RWPE1 (cell line): ENCODE results near the gene NOP10.

ENCODE experiments used
- CTCF ChIA-PET: fragments of 350-600 bp; sonication (Branson Sonifier 250); formaldehyde crosslinking; extraction: SDS; loops from one replicate; lab custom pipeline; 2021; lab: Yijun Ruan, JAX
- POLR2A ChIA-PET: fragments of 400-600 bp; formaldehyde crosslinking; extraction: SDS; loops from one replicate; lab custom pipeline; 2020; ENCODE audit warnings: antibody characterized with exemption; ENCODE audit not compliant: low non-redundant PET; lab: Yijun Ruan, JAX
- DNase-seq: peaks from one replicate; pipeline ENCODE4 v3.0.0; 2012; ENCODE audit warnings: low spot score
- H3K27ac ChIP-seq: fragments of 450-650 bp; 2 replicates; pipeline ENCODE4 v1.5.1; 2017
- TF ChIP-seq, protein P1 (sequence below): fragments of 450-650 bp; conservative IDR thresholded peaks from 2 replicates; pipeline ENCODE4 v1.5.1; 2017; ENCODE audit warnings: low read depth, mild to moderate bottlenecking

NOP10 gene

DNA sequence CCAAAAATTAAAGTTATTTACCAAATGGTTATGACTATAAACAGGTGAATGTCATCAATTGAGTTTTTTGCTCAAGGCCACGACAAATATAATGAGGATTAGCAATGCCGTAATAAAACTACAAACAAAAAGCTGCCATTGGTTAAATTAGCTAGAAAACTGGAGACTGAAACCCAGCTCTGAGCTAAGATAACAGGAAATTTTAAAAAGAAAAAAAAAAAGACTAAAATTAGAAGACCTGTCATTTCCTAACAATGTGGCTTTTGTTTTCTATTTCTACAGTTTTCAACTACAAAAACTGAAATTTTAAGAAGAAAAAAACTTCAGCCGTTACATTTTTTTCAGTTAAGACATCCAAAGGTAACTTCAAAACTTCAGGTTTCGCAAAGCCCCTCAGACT is 15.0 kb downstream of the NOP10 start:
- no peak overlapping the region for H3K27ac ChIP-seq
- CTCF ChIA-PET = interaction anchor here (0.8 kb wide), 1 partner anchor 227 kb away, joined by 3 read pairs; no protein-coding TSS in a partner anchor

DNA sequence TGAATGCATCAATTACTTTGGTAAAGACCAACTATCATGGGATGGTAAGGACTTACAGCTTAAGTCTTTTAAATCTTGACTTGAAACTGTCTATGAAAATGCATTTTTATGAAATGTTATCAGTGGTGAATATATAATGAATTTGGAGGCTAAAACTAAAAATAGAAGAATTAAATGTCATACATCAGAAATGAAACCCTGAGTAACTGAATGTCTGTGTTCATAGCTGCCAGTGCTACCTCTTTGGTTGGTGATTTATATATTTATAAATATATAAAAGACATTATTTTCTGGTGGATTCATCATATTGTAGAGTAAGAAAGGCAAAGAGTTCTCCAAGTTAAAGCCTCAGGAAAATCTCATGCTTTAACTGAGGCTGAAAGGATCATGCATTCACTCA is 17.6 kb downstream of the NOP10 start:
- CTCF ChIA-PET = interaction anchor here (0.6 to 0.7 kb wide), 2 partner anchors 43 to 559 kb away, joined by 3 to 5 read pairs; no protein-coding TSS in a partner anchor
- DNase-seq = no peak

More for the DNA sequence above, 15.0 kb downstream of the NOP10 start:
- TF ChIP-seq, protein P1, sequence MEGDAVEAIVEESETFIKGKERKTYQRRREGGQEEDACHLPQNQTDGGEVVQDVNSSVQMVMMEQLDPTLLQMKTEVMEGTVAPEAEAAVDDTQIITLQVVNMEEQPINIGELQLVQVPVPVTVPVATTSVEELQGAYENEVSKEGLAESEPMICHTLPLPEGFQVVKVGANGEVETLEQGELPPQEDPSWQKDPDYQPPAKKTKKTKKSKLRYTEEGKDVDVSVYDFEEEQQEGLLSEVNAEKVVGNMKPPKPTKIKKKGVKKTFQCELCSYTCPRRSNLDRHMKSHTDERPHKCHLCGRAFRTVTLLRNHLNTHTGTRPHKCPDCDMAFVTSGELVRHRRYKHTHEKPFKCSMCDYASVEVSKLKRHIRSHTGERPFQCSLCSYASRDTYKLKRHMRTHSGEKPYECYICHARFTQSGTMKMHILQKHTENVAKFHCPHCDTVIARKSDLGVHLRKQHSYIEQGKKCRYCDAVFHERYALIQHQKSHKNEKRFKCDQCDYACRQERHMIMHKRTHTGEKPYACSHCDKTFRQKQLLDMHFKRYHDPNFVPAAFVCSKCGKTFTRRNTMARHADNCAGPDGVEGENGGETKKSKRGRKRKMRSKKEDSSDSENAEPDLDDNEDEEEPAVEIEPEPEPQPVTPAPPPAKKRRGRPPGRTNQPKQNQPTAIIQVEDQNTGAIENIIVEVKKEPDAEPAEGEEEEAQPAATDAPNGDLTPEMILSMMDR = no peak
- DNase-seq = no peak
- POLR2A ChIA-PET = no interaction called here

DNA sequence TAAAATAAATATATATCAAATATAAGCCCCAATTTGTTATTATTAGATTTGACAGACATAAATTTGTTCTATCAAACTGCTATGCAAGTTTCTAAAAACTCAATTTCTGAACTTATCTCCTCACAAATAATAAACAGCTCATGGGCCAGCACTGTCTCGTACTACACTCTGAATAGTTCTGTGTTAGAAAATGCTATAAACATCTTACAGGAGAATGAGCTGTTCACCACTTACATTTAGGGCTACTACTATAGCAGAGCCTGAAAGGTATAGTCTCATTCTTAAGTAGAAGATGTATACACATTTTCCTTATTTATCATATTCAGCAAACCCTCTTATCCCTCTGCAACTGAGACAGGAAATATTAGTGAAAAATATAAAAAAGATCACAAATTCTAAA is 18.0 kb downstream of the NOP10 start:
- no peak overlapping the region for H3K27ac ChIP-seq
- DNase-seq = no peak
- TF ChIP-seq, protein P1 = no peak
- POLR2A ChIA-PET = no interaction called here
- CTCF ChIA-PET = interaction anchor here (0.7 to 1.0 kb wide), 2 partner anchors 43 kb away, joined by 3 to 5 read pairs; no protein-coding TSS in a partner anchor

More for the DNA sequence above, 17.6 kb downstream of the NOP10 start:
- no peak overlapping the region for H3K27ac ChIP-seq
- POLR2A ChIA-PET = no interaction called here
- TF ChIP-seq, protein P1 = no peak

DNA sequence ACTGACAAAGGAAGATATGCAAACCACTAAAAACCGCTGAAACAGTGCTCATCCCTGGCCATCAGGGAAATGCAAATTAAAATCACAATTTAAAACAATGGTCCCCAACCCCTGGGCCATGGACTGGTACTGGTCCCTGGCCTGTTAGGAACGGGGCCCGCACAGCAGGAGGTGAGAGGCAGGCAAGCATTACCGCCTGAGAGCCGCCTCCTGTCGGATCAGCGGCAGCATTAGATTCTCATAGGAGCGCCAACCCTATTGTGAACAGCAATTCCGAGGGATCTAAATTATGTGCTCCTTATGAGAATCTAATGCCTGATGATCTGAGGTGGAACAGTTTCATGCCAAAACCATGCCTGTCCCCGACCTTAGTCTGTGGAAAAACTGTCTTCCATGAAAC is 19.7 kb downstream of the NOP10 start:
- TF ChIP-seq, protein P1 = no peak
- no peak for DNase-seq
- CTCF ChIA-PET = no interaction called here
- no peak overlapping the region for H3K27ac ChIP-seq
- POLR2A ChIA-PET = no interaction called here

DNA sequence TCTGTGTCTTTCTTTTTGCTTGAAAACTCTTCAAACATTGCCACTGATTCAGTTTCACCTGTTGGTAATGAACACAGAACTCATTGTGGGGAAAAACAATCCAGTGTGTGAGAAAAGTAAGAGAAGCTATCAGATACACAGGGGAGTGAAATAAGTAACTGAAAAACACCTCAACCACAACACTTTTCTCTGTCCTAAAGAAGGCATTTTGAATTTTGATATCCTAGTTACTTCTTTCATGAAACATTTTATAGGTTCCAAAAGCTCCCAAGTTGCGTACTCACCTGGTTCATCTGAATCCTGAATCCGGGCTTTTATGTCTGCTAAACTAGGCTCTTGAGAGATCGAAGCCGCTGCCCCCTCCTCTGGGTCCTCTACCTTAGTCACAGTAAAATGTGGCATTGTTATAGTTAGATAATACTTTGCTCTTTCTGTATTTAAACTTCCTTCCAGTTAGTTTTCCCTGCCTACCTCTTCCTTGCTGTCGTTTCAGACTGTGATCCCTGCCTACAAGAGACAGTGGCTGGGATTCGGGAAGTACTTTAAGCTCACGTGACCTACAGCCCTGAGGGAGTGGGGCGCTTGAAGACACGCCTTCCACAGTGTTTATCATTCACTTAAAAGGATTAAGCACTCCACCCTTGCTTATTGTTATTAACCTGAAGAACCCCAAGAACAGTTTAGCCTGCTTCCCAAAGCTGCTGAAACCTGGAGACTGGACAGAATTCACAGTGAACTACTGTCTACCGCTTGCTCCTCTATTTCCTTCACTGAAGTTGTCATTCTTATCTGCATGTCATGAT is 24.5 kb downstream of the NOP10 start:
- ChIA-PET POLR2A (no interaction called here), CTCF (interaction anchor here (0.7 kb wide), 2 partner anchors 49 to 132 kb away, joined by 3 read pairs; no protein-coding TSS in a partner anchor)
- DNase-seq = peak; percentile 83
- peak overlapping the region; percentile 40; the same call in 1 of the 2 replicates for H3K27ac ChIP-seq
- TF ChIP-seq, protein P1 = no peak

DNA sequence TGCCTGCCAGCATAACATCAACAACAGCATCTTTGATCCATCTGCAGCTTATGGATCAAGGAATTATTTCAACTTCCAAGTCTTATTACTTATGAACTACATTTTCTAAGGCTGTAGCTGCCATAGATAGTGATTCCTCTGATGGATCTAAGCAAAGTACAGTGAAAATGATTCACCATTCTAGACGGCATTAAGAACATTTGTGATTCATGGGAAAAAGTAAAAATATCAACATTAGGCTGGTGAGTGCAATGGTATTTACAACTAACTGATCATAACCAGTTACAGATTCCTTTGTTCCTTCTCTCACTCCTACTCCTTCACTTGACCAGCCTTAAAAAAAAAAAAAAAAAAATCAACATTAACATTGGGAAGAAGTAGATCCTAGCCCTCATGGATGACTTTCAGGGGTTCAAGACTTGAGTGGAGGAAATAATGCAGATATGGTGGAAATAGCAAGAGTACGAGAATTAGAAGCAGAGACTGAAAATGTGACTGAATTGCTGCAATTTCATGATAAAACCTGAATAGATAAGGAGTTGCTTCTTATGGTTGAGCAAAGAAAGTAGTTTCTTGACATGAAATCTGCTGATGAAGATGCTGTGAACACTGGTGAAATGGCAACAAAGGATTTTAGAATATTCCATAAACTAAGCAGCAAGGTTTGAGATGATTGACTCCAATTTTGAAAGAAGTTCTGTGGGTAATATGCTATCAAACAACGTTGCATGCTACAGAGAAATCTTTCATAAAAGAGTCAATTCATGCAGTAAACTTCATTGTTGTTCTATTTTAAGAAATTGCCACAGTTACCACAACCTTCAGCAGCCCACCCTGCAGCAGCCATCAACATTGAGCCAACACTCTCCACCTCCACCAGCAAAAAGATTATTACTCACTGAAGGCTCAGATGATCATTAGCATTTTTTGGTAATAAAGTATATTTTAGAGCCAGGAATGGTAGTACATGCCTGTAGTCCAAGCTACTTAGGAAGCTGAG is 28.1 kb downstream of the NOP10 start:
- TF ChIP-seq, protein P1 = no peak
- CTCF ChIA-PET = interaction anchor here (0.7 to 1.0 kb wide), 3 partner anchors 14 to 58 kb away, joined by 4 to 6 read pairs (median 4); no protein-coding TSS in a partner anchor
- POLR2A ChIA-PET = no interaction called here
- no peak overlapping the region for H3K27ac ChIP-seq
- no peak for DNase-seq
